Measurements from ENCODE around the gene CTRL. TPM values are rescaled to one million over a fixed set of nuclear protein-coding genes. Genes with fewer than 3 reads are reported as not detected.
A peak's percentile ranks its signal among the peaks of the same experiment; 100 is the strongest.

Gene CTRL
- total and polyA plus RNA-seq, 12 donors, result 0.39 to 2.0 (median 0.84) TPM

DNA sequence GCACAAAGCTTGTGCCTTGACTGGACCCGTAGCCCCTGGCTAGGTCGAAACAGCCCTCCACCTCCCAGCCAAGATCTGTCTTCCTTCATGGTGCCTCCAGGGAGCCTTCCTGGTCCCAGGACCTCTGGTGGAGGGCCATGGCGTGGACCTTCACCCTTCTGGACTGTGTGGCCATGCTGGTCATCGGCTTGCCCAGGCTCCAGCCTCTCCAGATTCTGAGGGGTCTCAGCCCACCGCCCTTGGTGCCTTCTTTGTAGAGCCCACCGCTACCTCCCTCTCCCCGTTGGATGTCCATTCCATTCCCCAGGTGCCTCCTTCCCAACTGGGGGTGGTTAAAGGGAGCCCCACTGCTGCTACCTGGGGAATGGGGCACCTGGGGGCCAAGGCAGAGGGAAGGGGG is 3.5 kb downstream of the CTRL start:
- Histone ChIP-seq H3K4me1 (peaks cover 0 to 45% (median 26%) of the 10 kb centered on the region in 9 donors), H3K27me3 (no peaks in the 10 kb centered on the region), H3K36me3 (peaks cover 0 to 70% (median 10%) of the 10 kb centered on the region in 9 donors), H3K27ac (peak overlapping the region in 1 of 10 donors; percentile 4), H3K4me3 (no peak overlapping the region), H3K9me3 (no peaks in the 10 kb centered on the region)
- no peak for ATAC-seq
- 83 to 84% methylated on average over 7 of the region's 7 CpGs for WGBS, 2 donors
- DNase-seq, result no peak
- TF ChIP-seq, protein P1, sequence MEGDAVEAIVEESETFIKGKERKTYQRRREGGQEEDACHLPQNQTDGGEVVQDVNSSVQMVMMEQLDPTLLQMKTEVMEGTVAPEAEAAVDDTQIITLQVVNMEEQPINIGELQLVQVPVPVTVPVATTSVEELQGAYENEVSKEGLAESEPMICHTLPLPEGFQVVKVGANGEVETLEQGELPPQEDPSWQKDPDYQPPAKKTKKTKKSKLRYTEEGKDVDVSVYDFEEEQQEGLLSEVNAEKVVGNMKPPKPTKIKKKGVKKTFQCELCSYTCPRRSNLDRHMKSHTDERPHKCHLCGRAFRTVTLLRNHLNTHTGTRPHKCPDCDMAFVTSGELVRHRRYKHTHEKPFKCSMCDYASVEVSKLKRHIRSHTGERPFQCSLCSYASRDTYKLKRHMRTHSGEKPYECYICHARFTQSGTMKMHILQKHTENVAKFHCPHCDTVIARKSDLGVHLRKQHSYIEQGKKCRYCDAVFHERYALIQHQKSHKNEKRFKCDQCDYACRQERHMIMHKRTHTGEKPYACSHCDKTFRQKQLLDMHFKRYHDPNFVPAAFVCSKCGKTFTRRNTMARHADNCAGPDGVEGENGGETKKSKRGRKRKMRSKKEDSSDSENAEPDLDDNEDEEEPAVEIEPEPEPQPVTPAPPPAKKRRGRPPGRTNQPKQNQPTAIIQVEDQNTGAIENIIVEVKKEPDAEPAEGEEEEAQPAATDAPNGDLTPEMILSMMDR (IDR thresholded peaks at IDR 0.05), result no peak
- intact Hi-C loops (cut with DNase I), result loop anchor here (1.0 to 10.0 kb wide), 12 partner anchors 41 to 256 kb away; partner anchors contain the start of gene NRN1L (in 7 of the 10)

DNA sequence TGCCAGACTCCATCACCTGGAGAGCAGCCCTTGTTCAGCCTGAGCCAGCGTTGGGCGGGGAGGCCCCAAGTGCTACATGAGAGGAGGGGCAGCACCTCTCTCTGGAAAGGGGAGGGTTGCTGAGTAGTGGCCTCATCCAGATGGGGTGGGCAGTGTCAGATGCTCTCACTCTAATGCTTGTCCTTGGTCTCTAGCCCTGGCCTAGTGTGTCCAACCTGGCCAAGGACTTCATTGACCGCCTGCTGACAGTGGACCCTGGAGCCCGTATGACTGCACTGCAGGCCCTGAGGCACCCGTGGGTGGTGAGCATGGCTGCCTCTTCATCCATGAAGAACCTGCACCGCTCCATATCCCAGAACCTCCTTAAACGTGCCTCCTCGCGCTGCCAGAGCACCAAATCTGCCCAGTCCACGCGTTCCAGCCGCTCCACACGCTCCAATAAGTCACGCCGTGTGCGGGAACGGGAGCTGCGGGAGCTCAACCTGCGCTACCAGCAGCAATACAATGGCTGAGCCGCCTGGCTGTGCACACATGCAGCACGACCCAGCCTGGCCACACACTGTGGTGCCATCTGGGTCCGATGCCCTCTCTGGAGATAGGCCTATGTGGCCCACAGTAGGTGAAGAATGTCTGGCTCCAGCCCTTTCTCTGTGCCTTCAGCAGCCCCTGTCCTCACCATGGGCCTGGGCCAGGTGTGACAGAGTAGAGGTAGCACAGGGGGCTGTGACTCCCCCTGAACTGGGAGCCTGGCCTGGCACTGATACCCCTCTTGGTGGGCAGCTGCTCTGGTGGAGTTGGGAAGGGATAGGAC is 4.3 kb downstream of the CTRL start:
- H3K4me1 ChIP-seq, result peaks cover 0 to 54% (median 33%) of the 10 kb centered on the region in 9 donors
- H3K9me3 ChIP-seq, result no peaks in the 10 kb centered on the region
- TF ChIP-seq, protein P1 (IDR thresholded peaks at IDR 0.05), result no peak
- intact Hi-C loops (cut with DNase I), result loop anchor here in 8 of 10 donors (5.0 to 10.0 kb wide), 7 partner anchors 40 to 255 kb away; partner anchors contain the start of gene NRN1L (in 6 of the 8)
- WGBS, 2 donors, result 94% methylated on average over 22 of the region's 22 CpGs
- H3K27ac ChIP-seq, result peak overlapping the region in 2 of 10 donors; percentile 45 to 58
- no peaks in the 10 kb centered on the region for H3K27me3 ChIP-seq
- no peak for ATAC-seq
- H3K4me3 ChIP-seq, result no peak overlapping the region
- peaks cover 0 to 70% (median 10%) of the 10 kb centered on the region in 9 donors for H3K36me3 ChIP-seq
- DNase-seq, result no peak

DNA sequence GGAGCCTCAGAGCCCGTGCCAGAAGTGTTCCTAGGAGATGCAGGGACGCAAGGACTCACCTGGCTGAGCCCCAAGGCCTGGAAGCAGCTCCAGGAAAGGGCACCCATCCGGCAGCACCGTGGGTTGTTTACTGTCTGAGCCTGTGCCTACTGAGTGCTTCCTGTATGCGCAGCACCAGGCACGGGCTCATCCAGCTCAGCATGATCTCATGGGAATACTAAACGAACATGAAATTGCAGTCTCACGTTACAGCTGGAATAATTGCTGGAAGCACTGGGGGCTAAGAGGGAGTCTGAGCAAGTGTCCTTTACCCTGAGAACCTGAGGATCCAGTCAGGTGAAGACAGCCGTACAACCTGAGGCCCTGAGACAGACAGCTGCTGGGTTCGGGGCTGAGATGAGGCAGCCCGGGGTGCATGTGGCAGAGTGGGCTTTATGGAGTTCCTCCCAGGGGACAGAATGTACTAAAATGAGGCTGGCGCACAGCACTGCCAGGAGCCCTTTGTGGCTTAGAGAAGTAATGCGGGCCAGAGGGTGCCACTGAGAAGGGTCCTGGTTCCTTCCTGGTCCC is 5.4 kb downstream of the CTRL start:
- no peak overlapping the region for H3K4me3 ChIP-seq
- no peaks in the 10 kb centered on the region for H3K9me3 ChIP-seq
- intact Hi-C loops (cut with DNase I), result loop anchor here in 8 of 10 donors (5.0 to 10.0 kb wide), 7 partner anchors 39 to 254 kb away; partner anchors contain the start of gene NRN1L (in 6 of the 8)
- TF ChIP-seq, protein P1 (IDR thresholded peaks at IDR 0.05), result no peak
- H3K36me3 ChIP-seq, result peaks cover 0 to 65% (median 10%) of the 10 kb centered on the region in 9 donors
- H3K27me3 ChIP-seq, result no peaks in the 10 kb centered on the region
- peak overlapping the region in 7 of 10 donors; percentile 15 to 58 (median 41) for H3K27ac ChIP-seq
- no peak for DNase-seq
- ATAC-seq, result peak in 1 of 8 donors; percentile 8
- H3K4me1 ChIP-seq, result peaks cover 3 to 64% (median 44%) of the 10 kb centered on the region in 9 donors
- 46 to 58% methylated on average over 13 of the region's 13 CpGs for WGBS, 2 donors

DNA sequence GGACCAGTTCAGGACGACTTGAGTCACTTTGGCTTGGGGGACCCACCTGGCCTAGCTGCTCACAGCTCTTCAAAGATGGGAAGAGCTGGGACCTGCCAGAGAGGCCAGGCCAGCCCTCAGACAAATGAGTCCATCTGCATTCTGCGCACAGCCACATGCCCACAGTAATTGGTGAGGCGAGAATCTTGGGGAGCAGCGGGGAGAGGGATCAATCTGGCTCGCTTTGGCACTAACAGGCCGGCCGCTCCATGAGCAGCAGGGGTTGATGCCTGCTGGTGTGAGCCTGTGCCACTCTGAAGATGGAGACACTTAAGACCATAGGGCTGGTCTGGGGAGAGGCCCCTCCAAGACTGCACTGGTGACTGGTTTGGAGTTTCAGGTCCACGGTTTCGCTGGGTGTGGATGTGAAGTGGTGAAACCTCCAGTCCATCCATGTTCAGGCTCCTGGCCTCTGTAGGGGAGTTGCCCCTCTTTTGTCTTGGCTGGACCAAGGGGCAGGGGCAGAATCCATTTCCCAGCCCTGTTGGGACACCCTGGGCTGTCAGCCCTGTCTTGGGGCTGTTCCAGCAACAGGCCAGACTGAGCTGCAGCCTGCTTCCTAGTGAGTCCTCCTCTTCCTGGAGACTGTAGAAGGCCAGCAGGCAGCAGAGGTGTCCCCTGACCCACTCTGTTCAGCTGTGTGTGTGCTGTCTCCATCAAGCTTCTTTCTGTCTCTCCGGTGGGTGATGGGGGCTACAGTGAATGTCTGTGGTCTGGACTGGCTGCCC is 7.3 kb downstream of the CTRL start:
- H3K36me3 ChIP-seq, result peaks cover 0 to 49% (median 10%) of the 10 kb centered on the region in 9 donors
- no peak overlapping the region for H3K4me3 ChIP-seq
- DNase-seq (no peak), ATAC-seq (no peak)
- TF ChIP-seq, protein P1 (IDR thresholded peaks at IDR 0.05), result no peak
- no peaks in the 10 kb centered on the region for H3K9me3 ChIP-seq
- peaks cover 5 to 81% (median 58%) of the 10 kb centered on the region in 9 donors for H3K4me1 ChIP-seq
- WGBS, 2 donors, result 86 to 93% methylated on average over 10 of the region's 10 CpGs
- H3K27me3 ChIP-seq, result no peaks in the 10 kb centered on the region
- H3K27ac ChIP-seq, result no peak overlapping the region
- intact Hi-C loops (cut with DNase I), result loop anchor here in 4 of 10 donors (5.0 to 10.0 kb wide), 3 partner anchors 97 to 252 kb away; no protein-coding TSS in a partner anchor

All from heart right ventricle (tissue), 16 donors.